LNCaP clone FGC (cell line): ENCODE results near the gene STK36.

Experiments
- DNase-seq: peaks from one replicate; pipeline ENCODE4 v3.0.0-alpha.2; 2011; ENCODE audit warnings: low read depth
- H3K4me3 ChIP-seq: 2 replicates; pipeline ENCODE4 v1.5.1; 2011; ENCODE audit warnings: mild to moderate bottlenecking, low read depth, low read length, control low read depth
- TF ChIP-seq, protein P1 (sequence below): IDR thresholded peaks from 2 replicates; pipeline ENCODE4 v1.5.1; 2012; ENCODE audit warnings: mild to moderate bottlenecking; ENCODE audit not compliant: control insufficient read depth, insufficient read depth; ENCODE audit errors: extremely low read depth

STK36 gene

DNA sequence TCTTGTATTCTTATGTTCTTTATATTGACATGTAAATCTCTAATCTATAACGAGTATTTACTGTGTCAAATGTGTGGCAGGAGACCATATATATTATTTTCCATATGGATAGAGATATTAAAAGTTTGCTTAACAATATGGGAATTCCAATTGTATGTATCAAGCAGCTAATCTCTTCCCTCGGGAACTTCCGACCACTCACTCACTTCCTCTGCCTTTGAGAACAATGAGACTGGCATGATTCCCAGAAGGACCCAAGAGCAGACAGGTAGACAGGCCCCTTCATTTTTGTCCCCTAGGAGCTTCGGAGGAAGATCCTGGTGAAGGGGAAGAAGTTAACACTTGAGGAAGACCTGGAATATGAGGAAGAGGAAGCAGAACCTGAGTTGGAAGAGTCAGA lies 40.0 kb upstream of the STK36 start:
- TF ChIP-seq, protein P1, sequence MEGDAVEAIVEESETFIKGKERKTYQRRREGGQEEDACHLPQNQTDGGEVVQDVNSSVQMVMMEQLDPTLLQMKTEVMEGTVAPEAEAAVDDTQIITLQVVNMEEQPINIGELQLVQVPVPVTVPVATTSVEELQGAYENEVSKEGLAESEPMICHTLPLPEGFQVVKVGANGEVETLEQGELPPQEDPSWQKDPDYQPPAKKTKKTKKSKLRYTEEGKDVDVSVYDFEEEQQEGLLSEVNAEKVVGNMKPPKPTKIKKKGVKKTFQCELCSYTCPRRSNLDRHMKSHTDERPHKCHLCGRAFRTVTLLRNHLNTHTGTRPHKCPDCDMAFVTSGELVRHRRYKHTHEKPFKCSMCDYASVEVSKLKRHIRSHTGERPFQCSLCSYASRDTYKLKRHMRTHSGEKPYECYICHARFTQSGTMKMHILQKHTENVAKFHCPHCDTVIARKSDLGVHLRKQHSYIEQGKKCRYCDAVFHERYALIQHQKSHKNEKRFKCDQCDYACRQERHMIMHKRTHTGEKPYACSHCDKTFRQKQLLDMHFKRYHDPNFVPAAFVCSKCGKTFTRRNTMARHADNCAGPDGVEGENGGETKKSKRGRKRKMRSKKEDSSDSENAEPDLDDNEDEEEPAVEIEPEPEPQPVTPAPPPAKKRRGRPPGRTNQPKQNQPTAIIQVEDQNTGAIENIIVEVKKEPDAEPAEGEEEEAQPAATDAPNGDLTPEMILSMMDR: no peak
- H3K4me3 ChIP-seq: no peak overlapping the region
- no peak for DNase-seq

DNA sequence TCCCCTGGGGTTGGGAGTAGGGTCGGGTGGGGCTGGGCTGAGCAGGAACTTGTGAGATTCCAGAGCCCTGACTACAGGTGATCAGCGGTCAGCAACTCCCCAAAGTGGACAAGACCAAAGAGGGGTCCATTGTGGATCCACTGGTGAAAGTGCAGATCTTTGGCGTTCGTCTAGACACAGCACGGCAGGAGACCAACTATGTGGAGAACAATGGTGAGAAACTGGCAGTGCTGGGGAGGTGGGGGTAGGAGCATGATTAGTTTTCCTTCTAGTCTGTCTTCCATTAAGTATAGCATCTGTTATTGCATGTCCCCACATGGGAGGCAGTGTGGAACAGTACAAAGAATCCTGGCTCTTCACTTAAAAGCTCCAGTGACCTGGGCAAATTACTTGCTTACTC lies 36.2 kb upstream of the STK36 start:
- H3K4me3 ChIP-seq: no peak overlapping the region
- no peak for DNase-seq
- TF ChIP-seq, protein P1: no peak

DNA sequence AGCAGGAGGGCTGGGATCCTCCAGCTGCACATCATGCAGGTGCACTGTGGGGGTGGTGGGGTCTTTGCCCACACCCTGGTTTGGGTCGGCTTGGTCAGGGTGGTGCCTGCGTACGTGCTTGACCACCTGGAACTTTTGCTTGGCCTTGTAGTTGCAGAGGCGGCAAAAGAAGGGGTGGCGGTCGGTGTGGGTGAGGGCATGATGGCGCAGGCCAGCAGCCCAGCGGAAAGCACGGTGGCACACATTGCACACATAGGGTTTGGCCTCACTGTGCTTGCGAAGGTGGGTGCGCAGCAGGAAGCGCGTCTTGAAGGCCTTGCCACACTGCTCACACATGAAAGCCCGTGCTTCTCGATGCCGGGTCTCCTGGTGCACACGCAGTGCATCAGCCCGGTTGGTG lies 33.5 kb upstream of the STK36 start:
- TF ChIP-seq, protein P1: no peak

DNA sequence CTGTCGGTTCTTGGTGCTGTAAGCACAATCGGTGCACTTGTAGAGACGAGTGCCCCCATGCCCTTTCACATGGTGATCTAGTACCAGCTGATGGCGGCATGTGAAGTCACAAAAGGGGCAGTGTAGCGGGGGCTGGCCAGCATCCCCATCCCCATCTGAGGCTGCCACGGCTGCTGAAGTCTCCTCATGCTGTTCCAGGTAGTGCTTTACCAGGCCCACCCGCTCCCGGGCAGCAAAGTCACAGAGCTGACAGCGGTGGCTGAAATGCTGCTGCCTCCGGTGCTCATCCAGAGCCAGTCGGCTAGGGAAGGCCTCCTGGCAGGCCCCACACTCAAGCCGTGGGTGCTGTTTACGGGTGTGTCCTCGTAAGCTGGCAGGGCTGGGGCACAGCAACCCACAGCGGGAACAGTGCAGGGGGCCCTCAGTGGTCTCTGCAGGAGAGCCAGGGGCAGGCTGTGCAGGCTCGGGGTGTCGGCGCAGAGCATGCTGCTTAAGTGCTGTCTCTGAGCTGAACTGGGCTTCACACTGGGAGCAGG lies 29.7 kb upstream of the STK36 start:
- H3K4me3 ChIP-seq: no peak overlapping the region
- TF ChIP-seq, protein P1: no peak
- no peak for DNase-seq

More for the DNA sequence above, 33.5 kb upstream of the STK36 start:
- H3K4me3 ChIP-seq: no peak overlapping the region
- no peak for DNase-seq

DNA sequence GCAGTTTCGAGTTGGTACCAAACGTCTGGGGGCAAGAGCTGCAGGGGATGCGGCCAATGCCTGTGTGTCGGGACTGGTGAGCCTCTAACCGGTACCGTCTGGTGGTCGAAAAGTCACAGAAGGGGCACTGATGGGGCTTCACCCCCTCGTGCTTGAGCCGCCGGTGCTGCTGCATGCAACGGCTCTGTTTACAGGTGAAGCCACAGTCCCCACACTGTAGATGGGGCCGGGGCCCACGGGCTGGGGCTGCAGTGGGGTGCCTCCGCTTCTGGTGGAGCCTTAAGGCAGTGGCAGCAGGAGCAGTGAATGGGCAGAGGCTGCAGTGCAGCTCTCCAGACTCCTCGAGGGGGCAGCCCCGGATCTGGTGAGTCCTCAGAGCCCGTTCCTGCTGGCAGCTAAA lies 29.1 kb upstream of the STK36 start:
- DNase-seq: no peak
- H3K4me3 ChIP-seq: no peak overlapping the region
- TF ChIP-seq, protein P1: no peak

DNA sequence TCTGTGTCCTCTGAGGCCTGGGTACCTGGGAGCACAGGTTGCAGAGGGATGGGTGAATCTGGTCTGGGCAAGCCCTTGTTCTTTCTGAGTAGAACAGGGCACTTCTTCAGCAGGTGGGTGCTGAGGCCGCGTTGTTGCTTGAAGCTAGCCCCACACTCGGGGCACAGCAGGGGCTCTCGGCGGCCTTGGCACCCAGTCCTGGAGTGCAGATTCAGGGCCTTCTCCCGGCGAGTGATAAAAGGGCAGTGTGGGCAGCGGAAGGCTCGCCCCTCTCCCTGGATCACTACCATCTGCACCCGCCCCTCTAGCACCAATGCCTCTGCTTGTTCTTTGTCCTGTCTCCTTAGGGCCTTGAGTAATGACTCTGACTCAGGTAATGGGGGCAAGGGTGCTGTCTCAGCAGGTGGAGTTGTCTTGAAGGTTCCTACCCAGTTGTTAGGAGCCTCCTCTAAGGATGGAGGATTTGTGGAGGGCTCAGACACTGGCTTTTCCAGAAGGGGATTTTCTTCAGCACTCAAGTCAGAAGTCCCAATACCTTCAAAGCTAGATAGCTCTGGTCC lies 28.1 kb upstream of the STK36 start:
- DNase-seq: no peak
- H3K4me3 ChIP-seq: no peak overlapping the region
- TF ChIP-seq, protein P1: no peak

DNA sequence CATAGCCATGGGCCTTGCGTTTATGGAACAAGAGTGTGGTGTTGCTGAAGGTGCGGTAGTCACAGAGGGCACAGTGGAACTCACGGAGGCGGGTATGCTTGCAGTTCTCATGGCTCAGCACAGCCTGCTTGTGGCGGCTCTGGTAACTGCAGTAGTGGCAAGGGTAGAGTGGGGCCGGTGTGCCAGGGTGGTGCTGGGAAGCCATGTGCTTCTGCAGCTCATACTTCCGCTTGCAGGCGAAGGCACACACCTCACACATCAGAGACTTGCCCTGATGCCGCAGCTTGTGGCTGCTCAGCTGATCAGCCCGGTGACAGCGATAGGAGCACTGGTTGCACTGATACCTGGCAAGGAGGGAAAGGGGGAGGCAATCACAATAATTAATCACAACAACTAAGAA lies 27.2 kb upstream of the STK36 start:
- DNase-seq: no peak
- TF ChIP-seq, protein P1: no peak
- no peak overlapping the region for H3K4me3 ChIP-seq
